ENCODE measurements around the gene TUBB4B.

GRCh38 chr9:137216188-137216965 is 24.7 kb upstream of the TUBB4B start:
- TF ChIP-seq POLR2AphosphoS5 (IDR thresholded peaks at IDR 0.05) (peak in 2 of 3 donors; percentile 14 to 31), POLR2A (IDR thresholded peaks at IDR 0.05) (no peak), CTCF (IDR thresholded peaks at IDR 0.05 in 8 of 11, conservative IDR thresholded peaks at IDR 0.05 in 3 of 11) (no peak)
